ENCODE data around the gene CFHR5.
"Not testable (repeated sequence)": the region's sequence is repeated elsewhere in the genome, so short reads cannot be mapped to it uniquely, and the experiment has no call there.

CFHR5 gene

GRCh38 chr1:197017558-197018146 is 40.3 kb downstream of the CFHR5 start:
- no peak for DNase-seq (ENCODE audit: low spot score)

- no peak for DNase-seq (ENCODE audit: low spot score)
Measured at GRCh38 chr1:197021716-197022115, 44.4 kb downstream of the CFHR5 start.

GRCh38 chr1:197024460-197024859 is 47.1 kb downstream of the CFHR5 start:
- no peak for DNase-seq (ENCODE audit: low spot score)

- DNase-seq (ENCODE audit: low spot score), result no peak
Measured at GRCh38 chr1:197027359-197027758, 50.0 kb downstream of the CFHR5 start.

GRCh38 chr1:197029749-197030148 is 52.4 kb downstream of the CFHR5 start:
- no peak for DNase-seq (ENCODE audit: low spot score)

GRCh38 chr1:197034631-197035339 is 57.4 kb downstream of the CFHR5 start:
- DNase-seq (ENCODE audit: low spot score), result not testable (repeated sequence)

GRCh38 chr1:197036861-197037260 is 59.5 kb downstream of the CFHR5 start:
- no peak for DNase-seq (ENCODE audit: low spot score)

GRCh38 chr1:197041486-197042353 is 64.4 kb downstream of the CFHR5 start:
- no peak for DNase-seq (ENCODE audit: low spot score)

- DNase-seq (ENCODE audit: low spot score), result no peak
Measured at GRCh38 chr1:197042676-197043341, 65.5 kb downstream of the CFHR5 start.

- DNase-seq (ENCODE audit: low spot score), result no peak
Measured at GRCh38 chr1:197049100-197049499, 71.7 kb downstream of the CFHR5 start.

All from HuH-7.5 (cell line).